NCI-H345 (cell line): ENCODE data around the gene SDK2.

Experiments used
- DNase-seq: peaks from one replicate; lab custom pipeline; 2025; lab: John Stamatoyannopoulos, UW

The SDK2 gene

GRCh38 chr17:73452009-73452408 is 192.2 kb downstream of the SDK2 start:
- DNase-seq = no peak

GRCh38 chr17:73447319-73447718 is 196.9 kb downstream of the SDK2 start:
- no peak for DNase-seq

- DNase-seq = no peak
These were observed 197.6 kb downstream of the SDK2 start for GRCh38 chr17:73446617-73447016.

- no peak for DNase-seq
These were observed 198.8 kb downstream of the SDK2 start for GRCh38 chr17:73445466-73445865.

GRCh38 chr17:73444021-73444420 is 200.2 kb downstream of the SDK2 start:
- no peak for DNase-seq

GRCh38 chr17:73439597-73439996 is 204.6 kb downstream of the SDK2 start:
- no peak for DNase-seq

GRCh38 chr17:73437826-73438225 is 206.4 kb downstream of the SDK2 start:
- no peak for DNase-seq

- no peak for DNase-seq
These were observed 207.3 kb downstream of the SDK2 start for GRCh38 chr17:73436954-73437353.

- no peak for DNase-seq
These were observed 208.8 kb downstream of the SDK2 start for GRCh38 chr17:73435412-73435811.

GRCh38 chr17:73434154-73434553 is 210.1 kb downstream of the SDK2 start:
- DNase-seq = no peak

- DNase-seq = no peak
These were observed 210.7 kb downstream of the SDK2 start for GRCh38 chr17:73433501-73433900.

- DNase-seq = no peak
These were observed 211.5 kb downstream of the SDK2 start for GRCh38 chr17:73432624-73433190.

- DNase-seq = no peak
These were observed 212.6 kb downstream of the SDK2 start for GRCh38 chr17:73431401-73432205.

GRCh38 chr17:73430848-73431247 is 213.4 kb downstream of the SDK2 start:
- DNase-seq = peak; percentile 39

- DNase-seq = peak; percentile 37
These were observed 214.0 kb downstream of the SDK2 start for GRCh38 chr17:73430165-73430680.

GRCh38 chr17:73429440-73430164 is 214.6 kb downstream of the SDK2 start:
- DNase-seq = peak; percentile 85

- DNase-seq = peak; percentile 55
These were observed 217.0 kb downstream of the SDK2 start for GRCh38 chr17:73427198-73427597.

GRCh38 chr17:73424571-73424970 is 219.7 kb downstream of the SDK2 start:
- no peak for DNase-seq

- DNase-seq = no peak
These were observed 220.4 kb downstream of the SDK2 start for GRCh38 chr17:73423806-73424205.

- DNase-seq = no peak
These were observed 221.0 kb downstream of the SDK2 start for GRCh38 chr17:73423159-73423715.

- no peak for DNase-seq
These were observed 222.1 kb downstream of the SDK2 start for GRCh38 chr17:73422121-73422520.

GRCh38 chr17:73420897-73421296 is 223.3 kb downstream of the SDK2 start:
- DNase-seq = no peak

- no peak for DNase-seq
These were observed 224.4 kb downstream of the SDK2 start for GRCh38 chr17:73419881-73420280.
